Kidney tubule cell (primary cell): ENCODE results near the gene CFTR.

Experiments used
- DNase-seq: peaks from one replicate; pipeline ENCODE4 v3.0.0-alpha.2; 2018; ENCODE audit warnings: low spot score

Gene CFTR

GRCh38 chr7:117588352-117588794 is 108.5 kb downstream of the CFTR start:
- peak; percentile 25 for DNase-seq

- no peak for DNase-seq
Observed at GRCh38 chr7:117590191-117590590, 110.4 kb downstream of the CFTR start.

- no peak for DNase-seq
Observed at GRCh38 chr7:117592011-117592635, 112.3 kb downstream of the CFTR start.

- no peak for DNase-seq
Observed at GRCh38 chr7:117596134-117596533, 116.3 kb downstream of the CFTR start.

GRCh38 chr7:117597755-117598154 is 117.9 kb downstream of the CFTR start:
- no peak for DNase-seq

GRCh38 chr7:117600911-117601310 is 121.1 kb downstream of the CFTR start:
- peak; percentile 7 for DNase-seq

GRCh38 chr7:117603627-117604026 is 123.8 kb downstream of the CFTR start:
- DNase-seq: no peak

GRCh38 chr7:117605712-117606111 is 125.9 kb downstream of the CFTR start:
- DNase-seq: no peak

GRCh38 chr7:117606132-117606531 is 126.3 kb downstream of the CFTR start:
- DNase-seq: no peak

GRCh38 chr7:117610396-117610795 is 130.6 kb downstream of the CFTR start:
- DNase-seq: no peak

- no peak for DNase-seq
Observed at GRCh38 chr7:117612637-117613036, 132.8 kb downstream of the CFTR start.

GRCh38 chr7:117616694-117617093 is 136.9 kb downstream of the CFTR start:
- no peak for DNase-seq

GRCh38 chr7:117619681-117620080 is 139.9 kb downstream of the CFTR start:
- DNase-seq: no peak

GRCh38 chr7:117621075-117621618 is 141.3 kb downstream of the CFTR start:
- DNase-seq: no peak

- no peak for DNase-seq
Observed at GRCh38 chr7:117623606-117624005, 143.8 kb downstream of the CFTR start.

- no peak for DNase-seq
Observed at GRCh38 chr7:117630501-117630900, 150.7 kb downstream of the CFTR start.

- DNase-seq: no peak
Observed at GRCh38 chr7:117630907-117631564, 151.2 kb downstream of the CFTR start.

- DNase-seq: no peak
Observed at GRCh38 chr7:117631652-117632051, 151.8 kb downstream of the CFTR start.

- no peak for DNase-seq
Observed at GRCh38 chr7:117637937-117638336, 158.1 kb downstream of the CFTR start.

GRCh38 chr7:117639966-117640365 is 160.1 kb downstream of the CFTR start:
- no peak for DNase-seq

GRCh38 chr7:117640465-117640864 is 160.6 kb downstream of the CFTR start:
- no peak for DNase-seq

GRCh38 chr7:117645481-117646165 is 165.8 kb downstream of the CFTR start:
- peak; percentile 60 for DNase-seq
